Type B pancreatic cell (in vitro differentiated cells): Measurements from ENCODE around the gene SLC44A1. TPM values are rescaled to one million over a fixed set of nuclear protein-coding genes. Genes with fewer than 3 reads are reported as not detected.

Source experiments
- DNase-seq: peaks from one replicate; pipeline ENCODE4 v3.0.0; 2021; ENCODE audit warnings: mixed read lengths; ENCODE audit not compliant: unreplicated experiment; ENCODE audit errors: extremely low spot score
- H3K27ac Mint-ChIP-seq: 2 replicates; pipeline ENCODE4 v1.8.0; 2021; ENCODE audit warnings: mild to moderate bottlenecking, mixed read lengths
- H3K27me3 Mint-ChIP-seq: 2 replicates; pipeline ENCODE4 v1.8.0; 2021; ENCODE audit warnings: mixed read lengths
- H3K36me3 Mint-ChIP-seq: 2 replicates; pipeline ENCODE4 v1.8.0; 2021; ENCODE audit warnings: mixed read lengths
- H3K4me1 Mint-ChIP-seq: one replicate; pipeline ENCODE4 v1.8.0; 2021; ENCODE audit warnings: mixed read lengths; ENCODE audit not compliant: unreplicated experiment
- H3K4me3 Mint-ChIP-seq: 2 replicates; pipeline ENCODE4 v1.8.0; 2021; ENCODE audit warnings: mild to moderate bottlenecking, mixed read lengths
- H3K9me3 Mint-ChIP-seq: 2 replicates; pipeline ENCODE4 v1.8.0; 2021; ENCODE audit warnings: mixed read lengths
- total RNA-seq: library from RNA; stranded (reverse); gene quantifications from 2 replicates; pipeline ENCODE4 v1.2.1, GENCODE V29; 2021; ENCODE audit warnings: low replicate concordance
- TF ChIP-seq, protein P1 (sequence below): fragments of 200-600 bp; sonication (generic); conservative IDR thresholded peaks from 2 replicates; pipeline ENCODE4 v1.5.0; 2021; ENCODE audit warnings: antibody characterized with exemption, mild to moderate bottlenecking

SLC44A1 gene
- total RNA-seq, 1 donor from 2014 or later: 47.2 TPM

DNA sequence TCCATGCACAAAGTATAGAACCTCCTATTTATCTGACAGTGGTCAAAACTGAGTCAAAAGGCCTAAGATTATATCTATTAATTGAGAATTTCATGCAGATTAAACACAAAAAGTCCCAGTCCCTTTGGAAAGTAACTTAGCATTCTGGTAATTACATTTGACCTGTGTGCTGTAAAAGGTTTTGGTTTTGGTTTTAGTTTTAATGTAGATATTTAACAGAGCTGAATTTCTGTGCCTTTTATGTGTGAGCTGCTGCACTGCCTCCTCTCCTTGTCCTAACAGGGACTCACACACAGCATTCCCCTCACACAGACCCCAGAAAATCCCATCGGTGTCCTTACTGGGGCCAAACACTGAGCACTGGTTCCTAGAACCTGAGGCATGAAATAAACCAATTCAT is 172.4 kb downstream of the SLC44A1 start:
- H3K4me1 Mint-ChIP-seq: peaks cover 16% of the 10 kb centered on the region
- TF ChIP-seq, protein P1, sequence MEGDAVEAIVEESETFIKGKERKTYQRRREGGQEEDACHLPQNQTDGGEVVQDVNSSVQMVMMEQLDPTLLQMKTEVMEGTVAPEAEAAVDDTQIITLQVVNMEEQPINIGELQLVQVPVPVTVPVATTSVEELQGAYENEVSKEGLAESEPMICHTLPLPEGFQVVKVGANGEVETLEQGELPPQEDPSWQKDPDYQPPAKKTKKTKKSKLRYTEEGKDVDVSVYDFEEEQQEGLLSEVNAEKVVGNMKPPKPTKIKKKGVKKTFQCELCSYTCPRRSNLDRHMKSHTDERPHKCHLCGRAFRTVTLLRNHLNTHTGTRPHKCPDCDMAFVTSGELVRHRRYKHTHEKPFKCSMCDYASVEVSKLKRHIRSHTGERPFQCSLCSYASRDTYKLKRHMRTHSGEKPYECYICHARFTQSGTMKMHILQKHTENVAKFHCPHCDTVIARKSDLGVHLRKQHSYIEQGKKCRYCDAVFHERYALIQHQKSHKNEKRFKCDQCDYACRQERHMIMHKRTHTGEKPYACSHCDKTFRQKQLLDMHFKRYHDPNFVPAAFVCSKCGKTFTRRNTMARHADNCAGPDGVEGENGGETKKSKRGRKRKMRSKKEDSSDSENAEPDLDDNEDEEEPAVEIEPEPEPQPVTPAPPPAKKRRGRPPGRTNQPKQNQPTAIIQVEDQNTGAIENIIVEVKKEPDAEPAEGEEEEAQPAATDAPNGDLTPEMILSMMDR: no peak

DNA sequence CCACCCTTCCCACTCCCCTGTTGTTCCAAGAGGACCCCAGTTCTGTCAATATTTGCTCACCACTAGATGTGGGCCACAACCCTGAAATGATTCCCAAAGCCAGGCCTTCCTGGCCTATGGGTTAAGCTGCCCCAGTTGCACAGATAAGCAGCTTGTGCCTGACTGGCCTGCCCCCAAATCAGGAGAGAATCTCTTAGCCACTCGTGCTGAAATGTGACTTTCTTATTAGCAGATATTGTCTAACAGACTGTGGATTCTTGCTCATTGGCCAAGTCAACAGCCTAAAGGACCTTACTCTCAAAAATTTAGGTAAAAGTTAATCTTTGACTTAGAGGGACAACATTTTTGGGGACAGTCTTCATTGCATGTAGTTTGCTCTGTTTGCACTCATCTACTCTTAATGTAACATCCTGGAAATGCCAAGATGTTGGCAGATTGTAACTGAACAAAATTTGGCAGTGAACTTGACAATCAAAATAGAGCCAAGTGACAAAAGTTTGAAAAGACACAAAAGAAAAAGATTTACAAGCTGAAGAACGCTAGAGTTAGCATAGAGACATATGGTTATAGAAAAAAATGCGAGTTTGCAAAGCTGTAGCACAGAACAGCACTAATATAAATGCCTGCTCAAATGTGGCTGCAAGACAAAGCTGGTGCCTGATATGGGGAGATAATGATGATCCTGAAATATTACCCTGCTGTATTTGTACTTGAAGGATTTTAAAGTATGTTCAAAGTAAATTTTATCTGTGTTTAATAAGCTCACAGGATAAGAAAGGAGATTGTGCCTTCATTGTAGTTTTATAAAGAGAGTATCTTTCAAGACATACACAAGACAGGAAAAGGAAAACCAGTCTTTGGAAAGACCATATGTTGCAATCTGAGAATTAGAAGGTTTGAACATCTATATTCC is 174.4 kb downstream of the SLC44A1 start:
- TF ChIP-seq, protein P1: no peak
- Mint-ChIP-seq H3K27me3 (no peaks in the 10 kb centered on the region), H3K9me3 (no peaks in the 10 kb centered on the region), H3K27ac (no peak overlapping the region), H3K4me1 (peaks cover 8% of the 10 kb centered on the region), H3K36me3 (no peaks in the 10 kb centered on the region), H3K4me3 (no peak overlapping the region)
- DNase-seq: no peak

More for the DNA sequence above, 172.4 kb downstream of the SLC44A1 start:
- no peak for DNase-seq
- Mint-ChIP-seq H3K36me3 (no peaks in the 10 kb centered on the region), H3K4me3 (no peak overlapping the region), H3K27ac (no peak overlapping the region), H3K9me3 (no peaks in the 10 kb centered on the region), H3K27me3 (no peaks in the 10 kb centered on the region)

DNA sequence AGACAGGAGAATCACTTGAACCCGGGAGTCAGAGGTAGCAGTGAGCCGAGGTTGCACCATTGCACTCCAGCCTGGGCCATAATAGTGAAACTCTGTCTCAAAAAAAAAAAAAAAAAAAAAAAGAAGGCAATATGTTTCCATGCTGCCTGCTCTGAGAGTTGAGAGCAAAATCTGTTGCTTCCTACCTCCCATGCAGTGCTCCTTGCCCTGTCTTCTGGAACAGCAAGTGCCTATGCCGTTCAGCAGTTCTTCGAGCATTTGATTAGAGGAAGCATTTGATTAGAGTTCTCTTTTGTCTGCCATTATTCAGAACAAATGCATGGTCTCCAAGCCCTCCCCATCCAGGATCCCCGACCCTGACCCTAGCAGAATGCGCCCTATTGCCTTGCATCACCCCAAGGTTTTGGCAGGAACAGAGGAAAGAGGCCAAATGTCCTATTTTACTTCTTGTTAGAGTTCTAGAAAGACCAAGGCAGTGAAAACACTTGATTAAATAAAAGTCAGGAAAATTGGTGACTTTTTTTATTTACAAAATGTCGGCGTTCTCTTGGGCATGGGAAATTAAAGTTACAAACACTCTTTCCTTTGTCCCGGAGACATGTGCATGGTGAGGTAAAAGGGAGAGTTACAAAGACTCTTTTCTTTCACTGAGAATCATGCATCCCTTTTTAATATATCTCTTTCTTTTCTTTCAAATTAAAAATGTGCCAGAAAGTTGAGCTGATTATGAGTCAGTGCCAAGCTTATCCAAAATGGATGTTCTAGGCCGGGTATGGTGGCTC is 175.6 kb downstream of the SLC44A1 start:
- DNase-seq: no peak
- Mint-ChIP-seq H3K4me1 (peaks cover 5% of the 10 kb centered on the region), H3K4me3 (no peak overlapping the region), H3K27me3 (no peaks in the 10 kb centered on the region), H3K27ac (no peak overlapping the region), H3K9me3 (no peaks in the 10 kb centered on the region), H3K36me3 (no peaks in the 10 kb centered on the region)
- TF ChIP-seq, protein P1: no peak

DNA sequence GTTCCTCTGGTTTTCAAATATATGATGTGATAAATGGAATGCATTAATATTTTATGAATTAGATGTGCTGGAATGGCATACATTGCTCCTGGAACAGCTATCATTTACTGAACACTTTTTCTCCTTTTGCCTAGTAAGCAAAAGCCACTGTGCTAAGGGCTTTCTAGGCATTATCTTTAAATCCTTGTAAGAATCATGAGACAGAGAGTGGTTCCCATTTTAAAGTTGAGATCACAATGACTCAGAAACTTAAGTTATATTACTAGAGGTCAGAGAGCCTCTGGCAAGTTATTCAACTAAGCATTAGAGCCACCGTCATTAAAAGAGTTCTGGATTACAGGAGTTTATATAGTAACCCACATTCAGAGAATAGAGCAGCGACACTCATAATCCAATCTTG is 176.7 kb downstream of the SLC44A1 start:
- DNase-seq: no peak
- Mint-ChIP-seq H3K4me3 (no peak overlapping the region), H3K27ac (no peak overlapping the region), H3K4me1 (no peaks in the 10 kb centered on the region), H3K36me3 (no peaks in the 10 kb centered on the region), H3K27me3 (no peaks in the 10 kb centered on the region), H3K9me3 (no peaks in the 10 kb centered on the region)
- TF ChIP-seq, protein P1: no peak

DNA sequence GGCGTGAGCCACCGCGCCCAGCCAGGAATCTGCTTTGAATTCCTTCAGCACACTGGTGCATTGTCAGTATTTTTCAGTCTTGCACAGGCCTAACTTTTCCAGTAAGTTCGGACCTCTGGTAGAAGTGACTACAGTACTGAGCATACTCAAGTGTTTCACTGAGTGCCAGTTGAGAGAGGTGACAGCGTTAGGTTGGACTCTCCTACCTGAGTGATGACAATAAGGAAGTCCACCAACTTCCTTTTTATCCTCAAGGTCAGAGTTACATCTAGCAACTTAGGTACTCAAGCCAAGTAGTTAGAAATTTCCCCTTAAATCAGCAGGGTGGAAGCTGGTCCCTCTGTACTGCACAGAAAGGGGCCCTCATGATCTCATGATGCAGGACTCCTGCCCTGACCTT is 177.4 kb downstream of the SLC44A1 start:
- DNase-seq: no peak
- Mint-ChIP-seq H3K4me1 (no peaks in the 10 kb centered on the region), H3K4me3 (no peak overlapping the region), H3K36me3 (no peaks in the 10 kb centered on the region), H3K27ac (no peak overlapping the region), H3K27me3 (no peaks in the 10 kb centered on the region), H3K9me3 (no peaks in the 10 kb centered on the region)
- TF ChIP-seq, protein P1: no peak
